HG03521 (cell line): ENCODE data around the gene TKFC.
"Not testable (repeated sequence)": the region's sequence is repeated elsewhere in the genome, so short reads cannot be mapped to it uniquely, and the experiment has no call there.

ENCODE experiments used
- ATAC-seq: cut with Tn5 transposase; IDR thresholded peaks from one replicate; pipeline ENCODE4 v1.9.1; 2021; ENCODE audit warnings: mild to moderate bottlenecking, moderate library complexity; ENCODE audit not compliant: unreplicated experiment

Gene TKFC

GRCh38 chr11:61362542-61362875, 29.5 kb downstream of the TKFC start:
- no peak for ATAC-seq

DNA sequence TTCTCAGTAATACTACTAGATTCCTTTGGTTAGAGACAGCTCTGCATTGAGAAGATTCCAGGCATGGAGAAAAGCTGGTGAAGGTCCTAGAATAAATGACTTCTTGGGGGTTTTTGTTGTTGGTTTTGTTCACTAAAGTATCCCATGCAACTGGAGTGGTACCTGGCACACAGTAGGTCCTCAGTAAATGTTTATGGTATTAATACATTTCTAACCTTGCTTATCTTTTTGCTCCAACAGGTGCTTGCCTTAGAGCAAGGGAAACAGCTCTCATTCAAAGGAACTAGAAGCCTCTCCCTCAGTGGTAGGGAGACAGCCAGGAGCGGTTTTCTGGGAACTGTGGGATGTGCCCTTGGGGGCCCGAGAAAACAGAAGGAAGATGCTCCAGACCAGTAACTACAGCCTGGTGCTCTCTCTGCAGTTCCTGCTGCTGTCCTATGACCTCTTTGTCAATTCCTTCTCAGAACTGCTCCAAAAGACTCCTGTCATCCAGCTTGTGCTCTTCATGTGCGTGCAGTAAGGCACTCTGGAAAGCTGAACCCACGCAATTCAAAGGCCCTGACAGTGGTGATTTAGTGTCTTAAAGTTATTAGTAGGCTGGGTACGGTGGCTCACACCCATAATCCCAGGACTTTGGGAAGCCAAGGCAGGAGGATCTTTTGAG, 31.1 kb downstream of the TKFC start:
- ATAC-seq = no peak

- ATAC-seq = no peak
These were observed 34.4 kb downstream of the TKFC start for GRCh38 chr11:61367406-61367805.

- ATAC-seq = no peak
These were observed 35.6 kb downstream of the TKFC start for GRCh38 chr11:61368646-61369045.

DNA sequence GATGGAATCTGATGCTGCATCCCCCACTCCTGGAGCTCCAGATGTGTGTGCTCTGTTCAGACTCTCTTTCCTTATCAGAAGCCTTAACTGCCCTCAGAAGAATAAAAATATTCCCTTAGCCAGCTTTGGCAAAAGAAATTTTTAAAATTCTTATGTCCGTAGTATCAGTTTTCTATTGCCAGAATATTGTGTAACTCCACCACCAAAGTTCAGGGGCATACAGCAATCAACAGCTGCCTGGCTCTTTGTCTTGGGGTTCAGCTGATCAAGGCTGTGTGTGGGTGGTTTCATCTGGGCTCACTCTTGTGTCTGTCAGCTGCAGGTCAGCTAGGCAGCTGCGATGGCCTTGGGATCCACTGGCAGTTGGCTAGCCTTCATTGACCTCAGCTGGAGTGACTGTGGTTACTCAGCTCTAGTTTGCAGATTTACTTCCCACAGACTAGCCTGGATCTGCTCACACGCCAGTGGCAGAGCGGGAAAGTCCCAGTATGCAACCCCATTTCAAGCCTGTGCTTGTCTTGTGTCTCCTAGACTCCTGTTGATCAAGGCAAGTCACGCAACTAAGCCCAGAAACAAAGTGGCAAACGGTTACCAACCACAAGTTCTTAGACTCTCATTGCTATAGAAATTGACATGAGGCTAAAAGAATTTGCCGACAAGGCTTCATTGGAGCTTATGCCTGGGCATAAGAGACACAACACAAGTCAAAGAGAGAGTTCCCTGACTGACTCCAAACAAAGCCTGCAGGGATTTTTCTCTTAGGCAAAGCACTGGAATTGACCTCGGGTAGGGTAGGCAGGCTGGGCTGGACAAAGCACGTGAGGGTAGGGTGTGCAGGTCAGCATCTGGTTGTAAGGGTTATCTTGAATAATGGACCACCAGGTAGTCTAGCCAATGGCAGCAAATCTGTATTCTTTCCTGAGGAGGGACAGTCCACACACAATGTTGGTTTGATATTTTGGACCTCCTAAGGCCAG, 36.6 kb downstream of the TKFC start:
- ATAC-seq = no peak

DNA sequence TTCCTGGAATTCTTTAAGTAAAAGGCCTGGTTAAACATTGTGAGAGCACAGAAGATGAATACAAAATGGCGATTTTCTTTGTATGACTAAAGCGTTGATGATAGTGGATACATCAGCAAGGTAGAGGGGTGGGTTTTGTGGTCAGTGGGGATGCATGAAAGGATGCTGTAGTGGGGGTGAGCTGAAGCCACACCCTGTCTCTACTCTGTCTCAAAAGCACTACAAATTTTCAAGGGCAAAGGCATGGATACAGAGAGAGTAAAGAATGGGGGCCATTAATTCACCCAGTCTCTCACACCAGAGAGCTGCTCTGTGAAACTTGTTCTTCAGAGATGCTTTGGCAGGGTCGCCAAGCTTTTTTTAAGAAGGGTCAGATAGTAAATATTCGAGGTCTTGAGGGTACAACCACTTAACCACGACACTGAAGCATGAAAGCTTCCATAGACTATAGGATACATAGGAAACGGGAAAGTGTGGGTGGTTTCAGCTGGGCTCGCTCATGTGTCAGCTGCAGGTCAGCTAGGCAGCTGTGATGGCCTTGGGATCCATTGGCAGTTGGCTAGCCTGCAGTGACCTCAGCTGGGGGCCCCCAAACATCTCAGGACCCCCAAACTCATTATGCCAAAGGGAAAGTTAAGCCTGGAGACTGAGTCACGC, 37.4 kb downstream of the TKFC start:
- no peak for ATAC-seq

DNA sequence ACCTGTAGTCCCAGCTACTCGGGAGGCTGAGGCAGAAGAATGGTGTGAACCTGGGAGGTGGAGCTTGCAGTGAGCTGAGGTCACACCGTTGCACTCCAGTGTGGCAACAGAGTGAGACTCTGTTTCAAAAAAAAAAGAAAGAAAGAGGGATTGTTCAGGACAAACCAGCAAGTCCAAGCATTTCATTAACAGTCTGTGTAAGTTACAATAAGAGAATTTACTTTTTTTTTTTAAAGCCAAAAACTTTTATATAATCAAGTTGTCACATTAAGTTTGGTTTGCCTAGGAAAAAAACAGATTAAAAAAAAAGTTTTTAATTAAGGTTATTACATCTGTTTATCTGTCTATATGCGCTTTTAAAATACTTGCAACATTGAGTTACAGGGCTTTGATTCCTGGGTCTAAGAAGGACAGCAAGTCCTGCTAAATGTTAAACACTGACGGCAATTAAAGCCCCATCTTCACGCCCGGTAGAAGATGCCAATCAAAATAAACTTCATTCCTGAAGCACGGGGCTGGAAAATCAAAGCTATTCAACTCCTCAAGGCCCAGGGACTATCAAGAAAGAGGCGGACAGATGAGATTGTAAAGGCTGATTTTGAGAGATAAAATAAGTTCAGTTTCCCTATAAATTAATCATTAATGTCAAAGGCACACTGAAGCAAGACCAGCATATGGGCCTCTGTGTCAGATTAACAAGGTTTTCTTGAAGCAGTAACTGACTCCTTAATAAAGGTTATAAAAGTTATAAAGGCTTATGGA, 39.8 kb downstream of the TKFC start:
- no peak for ATAC-seq

GRCh38 chr11:61375761-61376108, 42.7 kb downstream of the TKFC start:
- no peak for ATAC-seq

DNA sequence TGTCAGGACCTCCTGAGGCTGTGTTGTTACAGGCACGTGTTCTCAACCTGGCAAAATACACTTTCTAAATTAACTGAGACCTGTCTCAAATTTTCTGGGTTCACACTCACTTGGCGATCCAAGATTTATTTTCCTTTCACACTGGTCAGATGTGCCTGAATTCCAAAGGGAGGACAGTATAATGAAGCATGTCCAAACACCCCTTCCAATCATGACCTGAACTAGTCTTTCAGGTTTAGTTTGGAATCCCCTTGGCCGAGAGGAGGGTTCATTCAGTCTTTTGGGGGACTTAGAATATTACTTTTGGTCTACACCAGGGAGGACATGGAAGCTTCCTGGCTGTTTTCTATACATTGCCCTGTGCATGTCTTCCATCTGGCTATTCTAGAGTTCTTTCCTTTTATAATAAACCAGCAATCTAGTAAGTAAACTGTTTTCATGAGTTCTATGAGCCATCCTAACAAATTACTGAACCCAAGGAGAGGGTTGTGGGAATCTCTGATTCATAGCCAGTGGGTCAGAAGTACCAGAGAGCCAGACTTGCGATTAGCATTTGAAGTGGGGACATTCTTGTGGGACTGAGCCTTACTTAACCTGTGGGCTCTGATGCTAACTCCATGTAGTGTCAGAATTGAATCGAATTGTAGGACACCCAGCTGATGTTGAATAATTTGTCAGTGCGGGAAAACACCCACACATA, 44.6 kb downstream of the TKFC start:
- no peak for ATAC-seq

GRCh38 chr11:61378713-61379313, 45.8 kb downstream of the TKFC start:
- ATAC-seq = no peak

GRCh38 chr11:61380884-61381283, 47.9 kb downstream of the TKFC start:
- no peak for ATAC-seq

DNA sequence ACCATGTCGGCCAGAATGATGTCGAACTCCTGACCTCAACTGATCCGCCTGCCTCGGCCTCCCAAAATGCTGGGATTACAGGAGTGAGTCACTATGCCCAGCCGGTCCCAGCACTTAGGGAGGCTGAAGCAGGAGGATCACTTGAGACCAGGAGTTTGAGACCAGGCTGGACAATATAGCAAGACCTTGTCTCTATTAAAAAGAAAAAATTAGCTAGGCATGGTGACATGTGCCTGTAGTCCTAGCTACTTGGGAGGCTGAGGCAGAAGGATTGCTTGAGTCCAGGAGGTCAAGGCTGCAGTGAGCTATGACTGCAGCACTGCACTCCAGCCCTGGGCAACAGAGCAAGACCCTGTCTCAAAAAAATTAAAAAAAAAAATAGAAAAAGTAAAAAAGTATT, 50.8 kb downstream of the TKFC start:
- not testable (repeated sequence) for ATAC-seq

- no peak for ATAC-seq
These were observed 51.5 kb downstream of the TKFC start for GRCh38 chr11:61384271-61385242.

DNA sequence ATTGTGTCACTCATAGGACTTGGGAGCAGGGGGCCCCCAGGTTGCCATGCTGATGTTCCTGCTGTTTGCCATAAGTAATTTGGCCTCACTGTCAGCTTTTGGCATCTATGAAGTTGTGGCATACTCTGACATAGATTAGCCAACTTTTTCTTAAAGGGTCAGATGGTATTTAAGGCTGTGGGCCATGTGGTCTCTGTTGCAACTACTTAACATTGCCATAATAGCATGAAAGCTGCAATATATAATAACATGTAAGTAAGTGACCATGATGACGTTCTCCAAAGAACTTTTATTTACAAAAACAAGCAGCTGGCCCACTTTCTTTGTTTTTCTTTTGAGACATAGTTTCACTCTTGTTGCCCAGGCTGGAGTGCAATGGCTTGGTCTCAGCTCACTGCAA, 57.1 kb downstream of the TKFC start:
- ATAC-seq = no peak

DNA sequence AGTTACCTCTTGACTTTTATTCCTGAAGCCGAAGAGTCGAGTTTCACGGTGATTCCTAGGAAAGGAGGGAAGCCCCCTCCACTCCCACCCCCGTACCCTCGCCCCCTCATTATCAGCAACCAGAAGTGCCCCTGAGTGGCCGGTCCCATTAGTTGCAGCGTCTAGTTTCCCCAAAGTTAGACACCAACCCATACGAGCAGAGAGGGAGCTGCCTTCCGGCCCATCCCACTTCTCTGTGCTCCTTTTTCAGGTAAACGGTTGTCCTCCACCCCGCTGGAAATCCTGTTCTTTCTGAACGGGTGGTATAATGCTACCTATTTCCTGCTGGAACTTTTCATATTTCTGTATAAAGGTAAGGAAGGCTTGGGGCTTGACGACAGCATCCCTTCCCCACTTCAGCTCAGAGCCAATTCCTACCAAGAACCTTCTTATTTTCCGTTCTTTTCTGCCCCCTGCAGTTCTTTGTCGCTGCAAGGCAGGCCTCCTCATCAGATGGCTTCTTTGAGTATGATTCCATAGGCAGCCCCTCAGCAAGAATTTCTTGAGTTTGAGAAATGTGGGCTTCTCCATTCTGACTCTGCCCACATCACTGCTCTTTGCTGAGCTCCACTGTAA, 60.1 kb downstream of the TKFC start:
- no peak for ATAC-seq
